Measurements from ENCODE around the gene GART. TPM values are rescaled to one million over a fixed set of nuclear protein-coding genes. Genes with fewer than 3 reads are reported as not detected.

The GART gene
- total RNA-seq, 4 donors from 2014 or later: 38.7 to 147 (median 88.7) TPM

DNA sequence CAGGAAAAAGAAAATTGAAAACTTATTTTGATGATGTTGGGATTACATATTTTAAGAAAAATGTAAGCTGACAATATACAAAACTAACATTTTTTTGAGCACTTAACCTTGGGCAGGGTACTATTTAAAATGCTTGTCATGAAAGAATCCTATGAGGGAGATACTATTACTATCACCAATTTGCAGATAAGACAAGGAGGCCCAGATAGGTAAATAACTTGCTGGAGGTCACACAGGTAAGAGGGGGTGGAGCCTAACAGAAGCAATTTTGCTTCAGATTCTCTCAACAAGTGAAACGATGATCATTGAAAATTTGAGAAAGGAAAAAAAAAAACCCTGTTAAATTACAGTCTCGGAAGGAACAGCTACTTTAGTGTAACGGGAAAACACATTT is 1.2 kb downstream of the GART start:
- peaks cover 0 to 38% (median 19%) of the 10 kb centered on the region in 3 donors for H3K36me3 ChIP-seq
- intact Hi-C loops (cut with DNase I): no loop called here

DNA sequence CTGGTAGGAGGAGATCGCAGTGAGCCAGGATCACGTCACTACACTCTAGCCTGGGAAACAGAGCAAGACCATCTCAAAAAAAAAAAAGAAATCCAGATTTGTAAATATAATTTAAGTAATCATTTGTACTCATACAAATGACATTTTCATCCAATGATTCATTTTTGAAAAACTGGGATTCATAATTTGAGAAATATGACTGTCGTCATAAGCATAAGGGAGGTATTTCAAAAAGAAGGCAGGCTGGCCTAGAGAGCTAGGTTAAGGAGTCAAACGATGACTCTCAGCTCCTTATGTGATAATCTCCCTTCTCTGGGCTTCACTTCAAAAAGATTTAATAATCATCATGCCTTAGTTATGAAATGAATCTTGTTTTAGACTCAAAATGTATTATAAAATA is 2.3 kb downstream of the GART start:
- H3K27ac ChIP-seq: no peak overlapping the region
- H3K4me3 ChIP-seq: no peak overlapping the region
- H3K4me1 ChIP-seq: peaks cover 13 to 24% (median 17%) of the 10 kb centered on the region in 3 donors
- TF ChIP-seq, protein P1, sequence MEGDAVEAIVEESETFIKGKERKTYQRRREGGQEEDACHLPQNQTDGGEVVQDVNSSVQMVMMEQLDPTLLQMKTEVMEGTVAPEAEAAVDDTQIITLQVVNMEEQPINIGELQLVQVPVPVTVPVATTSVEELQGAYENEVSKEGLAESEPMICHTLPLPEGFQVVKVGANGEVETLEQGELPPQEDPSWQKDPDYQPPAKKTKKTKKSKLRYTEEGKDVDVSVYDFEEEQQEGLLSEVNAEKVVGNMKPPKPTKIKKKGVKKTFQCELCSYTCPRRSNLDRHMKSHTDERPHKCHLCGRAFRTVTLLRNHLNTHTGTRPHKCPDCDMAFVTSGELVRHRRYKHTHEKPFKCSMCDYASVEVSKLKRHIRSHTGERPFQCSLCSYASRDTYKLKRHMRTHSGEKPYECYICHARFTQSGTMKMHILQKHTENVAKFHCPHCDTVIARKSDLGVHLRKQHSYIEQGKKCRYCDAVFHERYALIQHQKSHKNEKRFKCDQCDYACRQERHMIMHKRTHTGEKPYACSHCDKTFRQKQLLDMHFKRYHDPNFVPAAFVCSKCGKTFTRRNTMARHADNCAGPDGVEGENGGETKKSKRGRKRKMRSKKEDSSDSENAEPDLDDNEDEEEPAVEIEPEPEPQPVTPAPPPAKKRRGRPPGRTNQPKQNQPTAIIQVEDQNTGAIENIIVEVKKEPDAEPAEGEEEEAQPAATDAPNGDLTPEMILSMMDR (IDR thresholded peaks at IDR 0.05): no peak
- TF ChIP-seq POLR2A (IDR thresholded peaks at IDR 0.05): no peak
- WGBS, 2 donors: 72 to 73% methylated on average over 4 of the region's 4 CpGs
- no peaks in the 10 kb centered on the region for H3K9me3 ChIP-seq
- no peaks in the 10 kb centered on the region for H3K27me3 ChIP-seq
- peaks cover 2 to 49% (median 20%) of the 10 kb centered on the region in 3 donors for H3K36me3 ChIP-seq
- intact Hi-C loops (cut with DNase I): no loop called here
- DNase-seq: no peak

More for the DNA sequence above, 1.2 kb downstream of the GART start:
- WGBS, 2 donors: 42 to 44% methylated on average over 3 of the region's 3 CpGs
- no peak for TF ChIP-seq POLR2A (IDR thresholded peaks at IDR 0.05)
- TF ChIP-seq, protein P1 (IDR thresholded peaks at IDR 0.05): no peak
- peak overlapping the region in 3 of 4 donors; percentile 77 to 90 (median 84) for H3K4me3 ChIP-seq
- peaks cover 13 to 35% (median 19%) of the 10 kb centered on the region in 3 donors for H3K4me1 ChIP-seq
- no peaks in the 10 kb centered on the region for H3K27me3 ChIP-seq
- H3K27ac ChIP-seq: peak overlapping the region in 3 of 4 donors; percentile 99 to 100 (median 99)
- no peak for DNase-seq
- H3K9me3 ChIP-seq: no peaks in the 10 kb centered on the region

DNA sequence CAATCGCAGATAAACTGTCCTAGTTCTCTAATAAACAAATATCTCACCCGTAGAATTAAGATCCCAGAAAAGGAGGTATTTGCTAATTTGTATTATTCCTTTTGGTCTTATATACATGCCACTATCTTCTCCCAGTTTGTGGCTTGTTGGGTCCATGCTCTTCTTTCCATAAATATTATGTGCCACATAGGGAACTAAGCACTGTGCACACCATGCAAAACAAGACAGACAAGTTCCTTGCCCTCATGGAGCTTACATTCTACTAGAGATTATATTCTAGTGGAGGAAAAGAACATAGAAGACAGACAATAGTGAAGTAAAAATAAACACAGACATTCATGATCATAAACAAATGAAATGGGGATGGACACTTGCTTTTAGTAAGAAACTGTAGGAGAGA is 4.7 kb downstream of the GART start:
- H3K27ac ChIP-seq: no peak overlapping the region
- intact Hi-C loops (cut with DNase I): no loop called here
- peaks cover 10 to 17% (median 13%) of the 10 kb centered on the region in 3 donors for H3K4me1 ChIP-seq
- TF ChIP-seq, protein P1 (IDR thresholded peaks at IDR 0.05): no peak
- TF ChIP-seq POLR2A (IDR thresholded peaks at IDR 0.05): no peak
- no peaks in the 10 kb centered on the region for H3K27me3 ChIP-seq
- H3K9me3 ChIP-seq: no peaks in the 10 kb centered on the region
- 91 to 93% methylated on average over 2 of the region's 2 CpGs for WGBS, 2 donors
- H3K36me3 ChIP-seq: peaks cover 14 to 73% (median 23%) of the 10 kb centered on the region in 3 donors
- no peak for DNase-seq
- H3K4me3 ChIP-seq: no peak overlapping the region

DNA sequence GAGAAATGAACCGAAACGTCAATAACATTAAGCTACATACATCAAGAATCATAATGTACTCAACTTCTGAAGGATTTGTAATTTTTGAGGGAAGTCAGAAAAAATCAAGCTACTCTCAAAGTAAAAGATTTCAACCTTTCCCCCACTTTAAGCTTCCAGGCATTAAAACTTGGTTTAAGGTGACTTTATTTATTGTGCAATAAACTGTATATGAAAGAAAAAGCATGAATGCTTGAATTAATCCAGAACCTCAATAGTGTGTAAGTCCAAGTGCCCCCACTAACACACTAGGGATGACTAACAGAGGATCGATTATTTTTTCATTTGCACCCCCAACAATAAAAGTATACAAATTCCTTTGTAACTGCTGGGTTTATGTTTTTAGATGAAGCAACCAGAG is 10.9 kb downstream of the GART start:
- no peak for TF ChIP-seq POLR2A (IDR thresholded peaks at IDR 0.05)
- TF ChIP-seq, protein P1 (IDR thresholded peaks at IDR 0.05): no peak
- Histone ChIP-seq H3K9me3 (no peaks in the 10 kb centered on the region), H3K27ac (no peak overlapping the region), H3K4me1 (no peaks in the 10 kb centered on the region), H3K4me3 (no peak overlapping the region), H3K27me3 (no peaks in the 10 kb centered on the region), H3K36me3 (peaks cover 23 to 100% (median 26%) of the 10 kb centered on the region in 3 donors)
- intact Hi-C loops (cut with DNase I): no loop called here
- no peak for DNase-seq
- 81 to 89% methylated on average over 3 of the region's 3 CpGs for WGBS, 2 donors

DNA sequence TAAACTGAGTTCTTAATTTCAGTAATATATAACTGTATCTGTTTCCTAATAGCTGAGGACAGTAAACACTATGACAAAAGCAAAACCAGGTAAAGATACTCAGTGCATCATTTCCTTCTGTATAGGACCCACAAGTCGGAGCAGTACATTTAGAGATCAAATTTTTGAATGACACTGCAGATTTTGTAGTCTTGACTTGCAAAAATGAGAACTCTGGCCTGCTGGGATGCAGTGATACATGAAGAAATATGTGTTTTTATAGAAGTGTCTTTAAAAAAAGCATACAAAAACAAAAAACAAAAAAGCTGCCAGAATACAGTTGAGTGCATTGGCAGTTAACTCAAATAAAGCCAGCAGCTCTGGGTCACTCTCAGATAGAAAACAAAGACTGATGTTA is 19.0 kb downstream of the GART start:
- WGBS, 2 donors: 47 to 83% methylated on average over 1 of the region's 1 CpG
- H3K4me3 ChIP-seq: no peak overlapping the region
- no peaks in the 10 kb centered on the region for H3K9me3 ChIP-seq
- no peak overlapping the region for H3K27ac ChIP-seq
- H3K27me3 ChIP-seq: no peaks in the 10 kb centered on the region
- TF ChIP-seq, protein P1 (IDR thresholded peaks at IDR 0.05): no peak
- TF ChIP-seq POLR2A (IDR thresholded peaks at IDR 0.05): no peak
- DNase-seq: no peak
- H3K4me1 ChIP-seq: no peaks in the 10 kb centered on the region
- H3K36me3 ChIP-seq: peaks cover 5 to 90% (median 15%) of the 10 kb centered on the region in 3 donors
- intact Hi-C loops (cut with DNase I): no loop called here

Measured in esophagus squamous epithelium (tissue), 5 donors.